Suprapubic skin (tissue), 4 donors: ENCODE results near the gene PDZD7. TPM values are rescaled to one million over a fixed set of nuclear protein-coding genes. Genes with fewer than 3 reads are reported as not detected.
"Not testable (repeated sequence)": the region's sequence is repeated elsewhere in the genome, so short reads cannot be mapped to it uniquely, and the experiment has no call there.

Experiments
- DNase-seq, 2 donors: peaks; one replicate each; pipeline ENCODE4 v3.0.0-alpha.2; 2019; ENCODE audit warnings: low spot score in 2 of 2
- H3K27ac ChIP-seq: fragments of 200-600 bp; sonication (generic); one replicate; pipeline ENCODE4 v1.5.1; 2019
- H3K27me3 ChIP-seq: fragments of 200-600 bp; sonication (generic); one replicate; pipeline ENCODE4 v1.5.1; 2019
- H3K36me3 ChIP-seq: fragments of 200-600 bp; sonication (generic); one replicate; pipeline ENCODE4 v1.5.1; 2019
- H3K4me1 ChIP-seq: fragments of 200-600 bp; sonication (generic); one replicate; pipeline ENCODE4 v1.5.1; 2019
- H3K4me3 ChIP-seq: fragments of 200-600 bp; sonication (generic); one replicate; pipeline ENCODE4 v1.5.1; 2019; ENCODE audit warnings: mild to moderate bottlenecking
- H3K9me3 ChIP-seq: fragments of 200-600 bp; sonication (generic); one replicate; pipeline ENCODE4 v1.5.1; 2019
- CTCF ChIP-seq, 2 donors: fragments of 200-600 bp in 1 of 2; fragments of 450-650 bp in 1 of 2; sonication (generic) in 1 of 2; IDR thresholded peaks; one replicate each; pipeline ENCODE4 v1.5.1; 2016 to 2019; ENCODE audit warnings: antibody characterized with exemption in 2 of 2, mild to moderate bottlenecking in 1 of 2, moderate library complexity in 1 of 2
- EP300 ChIP-seq: sonication (generic); formaldehyde crosslinking; IDR thresholded peaks from one replicate; pipeline ENCODE4 v1.6.1; 2017; ENCODE audit warnings: antibody characterized with exemption
- POLR2A ChIP-seq, 2 donors: fragments of 450-650 bp; IDR thresholded peaks; one replicate each; pipeline ENCODE4 v1.6.1; 2017; ENCODE audit warnings: antibody characterized with exemption in 2 of 2, mild to moderate bottlenecking in 2 of 2, moderate library complexity in 2 of 2
- POLR2AphosphoS5 ChIP-seq, 3 donors: sonication (generic); formaldehyde crosslinking; IDR thresholded peaks; one replicate each; pipeline ENCODE4 v1.6.1; 2017; ENCODE audit warnings: antibody characterized with exemption in 3 of 3
- WGBS: methylation state at CpG from one replicate; pipeline ENCODE4 v1.1.5; 2018; 5-methylcytosine and 5-hydroxymethylcytosine counted together
- total RNA-seq, 4 donors: library from RNA; depleted of rRNA; stranded (reverse); fragments of >200 nt; gene quantifications; one replicate each; pipeline ENCODE4 v1.1.0, GENCODE V29; 2016

The PDZD7 gene
- total RNA-seq, 4 donors from 2014 or later = 1.2 to 6.0 (median 1.8) TPM

- no peak for DNase-seq
- Histone ChIP-seq H3K27me3 (no peaks in the 10 kb centered on the region), H3K4me3 (no peak overlapping the region), H3K9me3 (no peaks in the 10 kb centered on the region), H3K36me3 (peaks cover 56% of the 10 kb centered on the region), H3K4me1 (peaks cover 23% of the 10 kb centered on the region), H3K27ac (no peak overlapping the region)
- WGBS = 81% methylated on average over 5 of the region's 5 CpGs
- no peak for TF ChIP-seq POLR2A (IDR thresholded peaks at IDR 0.05)
- no peak for TF ChIP-seq EP300
- no peak for TF ChIP-seq CTCF (IDR thresholded peaks at IDR 0.05)
- TF ChIP-seq POLR2AphosphoS5 (IDR thresholded peaks at IDR 0.05) = no peak
Observed at GRCh38 chr10:101038484-101038883, 7.6 kb upstream of the PDZD7 start.

GRCh38 chr10:101036726-101037125, 5.8 kb upstream of the PDZD7 start:
- Histone ChIP-seq H3K4me3 (no peak overlapping the region), H3K36me3 (peaks cover 56% of the 10 kb centered on the region), H3K9me3 (no peaks in the 10 kb centered on the region), H3K27me3 (no peaks in the 10 kb centered on the region), H3K27ac (no peak overlapping the region), H3K4me1 (peaks cover 25% of the 10 kb centered on the region)
- DNase-seq = no peak
- TF ChIP-seq POLR2AphosphoS5 (IDR thresholded peaks at IDR 0.05) (no peak), CTCF (IDR thresholded peaks at IDR 0.05) (no peak), POLR2A (IDR thresholded peaks at IDR 0.05) (no peak), EP300 (no peak)
- 81% methylated on average over 7 of the region's 7 CpGs for WGBS

- no peaks in the 10 kb centered on the region for H3K27me3 ChIP-seq
- no peak overlapping the region for H3K27ac ChIP-seq
- H3K9me3 ChIP-seq = no peaks in the 10 kb centered on the region
- DNase-seq = no peak
- WGBS = 85% methylated on average over 10 of the region's 10 CpGs
- peaks cover 25% of the 10 kb centered on the region for H3K4me1 ChIP-seq
- peaks cover 56% of the 10 kb centered on the region for H3K36me3 ChIP-seq
- H3K4me3 ChIP-seq = no peak overlapping the region
- TF ChIP-seq CTCF (IDR thresholded peaks at IDR 0.05) = no peak
- no peak for TF ChIP-seq EP300
- TF ChIP-seq POLR2AphosphoS5 (IDR thresholded peaks at IDR 0.05) = no peak
- no peak for TF ChIP-seq POLR2A (IDR thresholded peaks at IDR 0.05)
Observed at GRCh38 chr10:101035916-101036702, 5.2 kb upstream of the PDZD7 start.

- no peaks in the 10 kb centered on the region for H3K27me3 ChIP-seq
- H3K9me3 ChIP-seq = no peaks in the 10 kb centered on the region
- TF ChIP-seq CTCF (IDR thresholded peaks at IDR 0.05) = no peak
- peaks cover 32% of the 10 kb centered on the region for H3K4me1 ChIP-seq
- 100% methylated on average over 7 of the region's 7 CpGs for WGBS
- DNase-seq = no peak
- H3K27ac ChIP-seq = no peak overlapping the region
- H3K36me3 ChIP-seq = peaks cover 56% of the 10 kb centered on the region
- H3K4me3 ChIP-seq = no peak overlapping the region
Observed at GRCh38 chr10:101035314-101035713, 4.4 kb upstream of the PDZD7 start.

- Histone ChIP-seq H3K4me1 (peaks cover 34% of the 10 kb centered on the region), H3K36me3 (peaks cover 50% of the 10 kb centered on the region)
- DNase-seq, H3K27me3 ChIP-seq, H3K4me3 ChIP-seq, H3K27ac ChIP-seq, H3K9me3 ChIP-seq: not testable (repeated sequence)
- 93% methylated on average over 4 of the region's 4 CpGs for WGBS
Observed at GRCh38 chr10:101034404-101034803, 3.5 kb upstream of the PDZD7 start.

- no peak for TF ChIP-seq CTCF (IDR thresholded peaks at IDR 0.05)
- TF ChIP-seq POLR2A (IDR thresholded peaks at IDR 0.05) = no peak
- no peak for TF ChIP-seq POLR2AphosphoS5 (IDR thresholded peaks at IDR 0.05)
- no peak for TF ChIP-seq EP300
- H3K9me3 ChIP-seq = no peaks in the 10 kb centered on the region
- peaks cover 34% of the 10 kb centered on the region for H3K4me1 ChIP-seq
- DNase-seq = no peak
- H3K27ac ChIP-seq = peak overlapping the region; percentile 98
- peak overlapping the region; percentile 87 for H3K4me3 ChIP-seq
- WGBS = 60% methylated on average over 3 of the region's 3 CpGs
- H3K27me3 ChIP-seq = no peaks in the 10 kb centered on the region
- peaks cover 38% of the 10 kb centered on the region for H3K36me3 ChIP-seq
Observed at GRCh38 chr10:101033276-101033675, 2.3 kb upstream of the PDZD7 start.
